AG04450 (cell line): ENCODE measurements around the gene FADS3. TPM values are rescaled to one million over a fixed set of nuclear protein-coding genes. Genes with fewer than 3 reads are reported as not detected.
A peak's percentile ranks its signal among the peaks of the same experiment; 100 is the strongest.

Experiments used
- CTCF ChIA-PET: fragments of 300-600, 350-600 bp; formaldehyde crosslinking; extraction: SDS; loops from one replicate; lab custom pipeline; 2022; ENCODE audit warnings: antibody characterized with exemption, inconsistent platforms; lab: Charles Lee
- POLR2A ChIA-PET: fragments of 350-600 bp; formaldehyde crosslinking; extraction: SDS; loops from one replicate; lab custom pipeline; 2021; ENCODE audit warnings: antibody characterized with exemption, inconsistent platforms; lab: Yijun Ruan, JAX
- DNase-seq: peaks from one replicate; pipeline ENCODE4 v3.0.0-alpha.2; 2011; ENCODE audit warnings: low read depth, low spot score
- H3K27ac ChIP-seq: one replicate; pipeline ENCODE4 v1.5.1; 2012; ENCODE audit warnings: low read depth, low read length, control low read depth
- H3K27me3 ChIP-seq: one replicate; pipeline ENCODE4 v1.6.0; 2012; ENCODE audit warnings: low read length; ENCODE audit not compliant: control insufficient read depth, insufficient read depth
- H3K4me3 ChIP-seq: 2 replicates; pipeline ENCODE4 v1.5.1; 2011; ENCODE audit warnings: mild to moderate bottlenecking, low read depth, low read length, control low read depth
- H3K9me3 ChIP-seq: 2 replicates; pipeline ENCODE4 v1.5.1; 2012; ENCODE audit warnings: low read length; ENCODE audit not compliant: control insufficient read depth, insufficient read depth
- CTCF ChIP-seq: IDR thresholded peaks from 2 replicates; pipeline ENCODE4 v1.5.1; 2011; ENCODE audit warnings: low read depth, low read length, control low read depth, inconsistent platforms
- polyA plus RNA-seq: library from polyadenylated mRNA; depleted of rRNA; stranded (reverse); fragments of >200 nt; gene quantifications from 2 replicates; pipeline ENCODE4 v1.2.3, GENCODE V29; 2011

Gene FADS3
- polyA plus RNA-seq, 1 experiment: 38.9 TPM

DNA sequence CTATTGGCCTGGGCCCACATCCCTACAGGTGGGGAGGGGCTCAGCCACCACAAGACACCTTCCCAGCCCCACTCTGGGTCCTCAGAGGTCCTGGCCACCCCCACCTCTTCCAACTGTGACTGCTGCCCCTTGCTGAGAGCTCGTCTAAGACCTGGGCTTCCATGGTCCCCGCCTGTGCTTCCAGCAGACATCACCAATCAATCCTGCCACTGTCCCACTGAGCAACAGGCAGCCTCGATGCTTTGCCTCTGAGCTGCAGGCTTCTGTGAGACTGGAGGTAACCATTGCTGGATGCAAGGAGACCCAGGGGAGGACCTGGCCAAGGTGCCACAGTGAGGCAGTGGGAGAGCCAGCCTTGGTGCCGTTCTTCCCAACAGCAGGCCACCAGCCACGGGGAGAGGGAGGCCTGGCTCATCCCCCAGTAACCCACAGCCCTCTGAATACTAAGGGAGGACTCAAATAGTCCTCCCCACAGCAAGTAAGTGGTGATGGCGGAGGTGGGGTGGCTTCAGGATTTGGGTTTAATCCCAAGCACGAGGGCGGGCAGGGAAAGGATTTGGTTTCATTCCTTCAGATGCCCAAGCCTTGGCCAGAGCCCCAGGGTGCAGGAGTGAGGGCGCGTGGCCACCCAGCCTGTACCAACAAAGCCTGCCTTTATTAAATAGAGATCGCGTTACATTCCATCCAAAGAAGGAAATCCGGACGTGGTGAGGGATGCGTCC is 5.5 kb upstream of the FADS3 start:
- no peak for TF ChIP-seq CTCF
- POLR2A ChIA-PET: interaction anchor here (1.0 to 1.6 kb wide), 5 partner anchors 51 to 211 kb away, joined by 3 to 6 read pairs (median 4); no protein-coding TSS in a partner anchor

DNA sequence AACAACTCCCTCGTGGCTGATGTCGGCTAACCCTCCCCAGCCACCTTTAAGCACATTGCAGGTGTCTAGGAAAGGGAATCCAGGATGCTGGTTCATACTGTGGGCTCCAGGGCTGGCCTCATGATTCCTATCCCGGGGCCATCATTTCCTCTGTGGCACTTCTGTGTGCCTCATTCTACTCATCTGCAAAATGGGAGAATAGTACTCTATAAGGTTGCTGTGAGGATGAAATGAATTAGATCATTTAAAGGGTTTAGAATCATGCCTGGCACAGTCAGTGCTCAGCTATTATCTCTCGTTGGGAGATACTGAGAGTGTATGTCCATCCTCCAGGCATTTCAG is 4.3 kb upstream of the FADS3 start:
- no peaks in the 10 kb centered on the region for H3K9me3 ChIP-seq
- POLR2A ChIA-PET: interaction anchor here (1.6 kb wide), 1 partner anchor 213 kb away, joined by 4 read pairs; no protein-coding TSS in a partner anchor
- no peak for TF ChIP-seq CTCF
- no peak overlapping the region for H3K4me3 ChIP-seq
- DNase-seq: no peak
- H3K27me3 ChIP-seq: no peaks in the 10 kb centered on the region
- peak overlapping the region; percentile 11 for H3K27ac ChIP-seq
- CTCF ChIA-PET: interaction anchor here (1.1 to 11.4 kb wide), 4 partner anchors 52 to 212 kb away, joined by 6 to 345 read pairs (median 188); partner anchors contain the start of gene BEST1

More for the DNA sequence above, 5.5 kb upstream of the FADS3 start:
- H3K9me3 ChIP-seq: no peaks in the 10 kb centered on the region
- H3K27me3 ChIP-seq: no peaks in the 10 kb centered on the region
- no peak overlapping the region for H3K4me3 ChIP-seq
- CTCF ChIA-PET: interaction anchor here (0.5 to 11.4 kb wide), 17 partner anchors 12 to 210 kb away, joined by 3 to 345 read pairs (median 18); partner anchors contain the start of gene BEST1
- H3K27ac ChIP-seq: no peak overlapping the region
- no peak for DNase-seq

GRCh38 chr11:61895046-61895717 is 3.8 kb upstream of the FADS3 start:
- POLR2A ChIA-PET: interaction anchor here (1.6 kb wide), 1 partner anchor 213 kb away, joined by 4 read pairs; no protein-coding TSS in a partner anchor
- Histone ChIP-seq H3K9me3 (no peaks in the 10 kb centered on the region), H3K27ac (no peak overlapping the region), H3K4me3 (no peak overlapping the region), H3K27me3 (no peaks in the 10 kb centered on the region)
- no peak for DNase-seq
- CTCF ChIA-PET: interaction anchor here (0.6 to 11.4 kb wide), 4 partner anchors 53 to 213 kb away, joined by 3 to 345 read pairs (median 90); partner anchors contain the start of gene BEST1
- TF ChIP-seq CTCF: no peak

DNA sequence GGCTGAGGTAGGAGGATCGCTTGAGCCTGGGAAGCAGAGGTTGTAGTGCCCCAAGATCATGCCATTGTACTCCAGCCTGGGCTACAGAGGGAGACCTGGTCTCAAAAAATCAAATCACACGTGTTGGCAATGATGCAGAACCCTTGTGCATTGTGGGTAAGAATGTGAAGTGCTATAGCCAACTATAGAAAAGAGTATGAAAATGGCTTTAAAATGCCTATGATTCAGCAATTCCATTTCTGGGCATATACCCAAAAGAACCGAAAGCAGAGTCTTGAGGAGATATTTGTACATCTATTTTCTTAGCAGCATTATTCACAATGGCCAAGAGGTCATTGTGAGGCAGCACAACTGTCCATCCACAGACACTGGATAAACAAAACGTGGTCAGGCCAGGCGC is 2.6 kb upstream of the FADS3 start:
- H3K27ac ChIP-seq: peak overlapping the region; percentile 75
- CTCF ChIA-PET: interaction anchor here (2.5 kb wide), 1 partner anchor 188 kb away, joined by 11 read pairs; no protein-coding TSS in a partner anchor
- POLR2A ChIA-PET: no interaction called here

More for the DNA sequence above, 2.6 kb upstream of the FADS3 start:
- Histone ChIP-seq H3K27me3 (no peaks in the 10 kb centered on the region), H3K4me3 (no peak overlapping the region), H3K9me3 (no peaks in the 10 kb centered on the region)
- TF ChIP-seq CTCF: no peak
- peak; percentile 65 for DNase-seq
